Right lobe of liver (tissue), 6 donors: ENCODE measurements around the gene PICALM. TPM values are rescaled to one million over a fixed set of nuclear protein-coding genes. Genes with fewer than 3 reads are reported as not detected.
"Not testable (repeated sequence)": the region's sequence is repeated elsewhere in the genome, so short reads cannot be mapped to it uniquely, and the experiment has no call there.

ENCODE experiments used
- ATAC-seq, 4 donors: fragments of 200-7000 bp; cut with Tn5 transposase; one replicate each; pipeline ENCODE4 v1.9.1; 2020; ENCODE audit warnings: mild to moderate bottlenecking in 4 of 4, moderate library complexity in 4 of 4
- DNase-seq, 3 donors: peaks; one replicate each; pipeline ENCODE4 v3.0.0-alpha.2; 2020
- H3K27ac ChIP-seq, 3 donors: fragments of 200-600 bp; one replicate each; pipeline ENCODE4 v1.8.0; 2022
- H3K27me3 ChIP-seq, 2 donors: fragments of 200-600 bp; one replicate each; pipeline ENCODE4 v1.8.0; 2022
- H3K36me3 ChIP-seq, 4 donors: fragments of 200-600 bp; sonication (generic) in 1 of 4; one replicate each; pipeline versions ENCODE4 v1.5.1 to v1.8.0; 2017 to 2022; ENCODE audit warnings: control low read depth in 1 of 4
- H3K4me1 ChIP-seq, 4 donors: fragments of 200-600 bp; sonication (generic) in 1 of 4; one replicate each; pipeline versions ENCODE4 v1.5.1 to v1.8.0; 2017 to 2022; ENCODE audit warnings: control low read depth in 1 of 4
- H3K4me3 ChIP-seq, 3 donors: fragments of 200-600 bp; one replicate each; pipeline ENCODE4 v1.8.0; 2022
- H3K9me3 ChIP-seq, 4 donors: fragments of 200-600 bp; sonication (generic) in 1 of 4; one replicate each; pipeline versions ENCODE4 v1.5.1 to v1.8.0; 2017 to 2022; ENCODE audit warnings: control low read depth in 1 of 4
- CTCF ChIP-seq, 4 donors: fragments of 200-600 bp in 3 of 4; fragments of 450-650 bp in 1 of 4; IDR thresholded peaks; one replicate each; pipeline versions ENCODE4 v1.5.1 to v1.8.0; 2016 to 2022; ENCODE audit warnings: antibody characterized with exemption in 4 of 4, mild to moderate bottlenecking in 2 of 4
- POLR2A ChIP-seq: fragments of 450-650 bp; IDR thresholded peaks from one replicate; pipeline ENCODE4 v1.6.1; 2017; ENCODE audit warnings: antibody characterized with exemption, mild to moderate bottlenecking
- WGBS: methylation state at CpG from one replicate; pipeline ENCODE4 v1.1.6; 2018; ENCODE audit warnings: low coverage, low lambda C conversion rate; ENCODE audit not compliant: insufficient coverage; ENCODE audit errors: missing lambda C conversion rate; 5-methylcytosine and 5-hydroxymethylcytosine counted together
- intact Hi-C, 2 donors: fragments of 100-400 bp; cut with DNase I; formaldehyde crosslinking; loops; one replicate each; pipeline versions ENCODE4 v1.11.2 to v1.14.1; 2022
- total RNA-seq, 6 experiments: library from RNA; depleted of rRNA in 2 of 6; stranded (reverse); fragments of >200 nt in 2 of 6; fragmentation: NEBNext Ultra II Directional in 3 of 6; extraction: Animal tissue kit (Norgen Biotek cat#: 25700) in 3 of 6; gene quantifications; one replicate each; pipeline versions ENCODE4 v1.1.0 to v1.2.4, GENCODE V29; 2016 to 2023
- donor health status: DM: no; HTN: yes; CAD: no.
- donor health status: DM: no; HTN: no; CAD: no.
- donor health status: DM: no; HTN: no; CAD: no.
- donor health status: DM: no; HTN: yes; CAD: no.
- donor health status: DM: no; HTN: yes; CAD: no.

Gene PICALM
- total RNA-seq, 6 experiments from 2014 or later, result 84.1 to 137 (median 97.6) TPM

- ATAC-seq (peak; percentile 58 to 83 (median 74)), DNase-seq (peak in 1 of 3 donors; percentile 36)
- Histone ChIP-seq H3K27ac (no peak overlapping the region), H3K4me1 (peaks cover 0 to 32% (median 4%) of the 10 kb centered on the region in 4 donors), H3K27me3 (no peaks in the 10 kb centered on the region), H3K36me3 (no peaks in the 10 kb centered on the region), H3K9me3 (no peaks in the 10 kb centered on the region), H3K4me3 (peak overlapping the region in 1 of 3 donors; percentile 17)
- WGBS, result 33% methylated on average over 11 of the region's 11 CpGs
- intact Hi-C loops, result no loop called here
- no peak for TF ChIP-seq POLR2A
- TF ChIP-seq CTCF (IDR thresholded peaks at IDR 0.05), result no peak
Measured at GRCh38 chr11:85930879-85931366, 138.0 kb downstream of the PICALM start.

- H3K36me3 ChIP-seq, H3K27ac ChIP-seq, intact Hi-C loops, DNase-seq, H3K9me3 ChIP-seq, H3K27me3 ChIP-seq, H3K4me3 ChIP-seq: not testable (repeated sequence)
- peak in 1 of 4 donors; percentile 30 for ATAC-seq
- 52% methylated on average over 2 of the region's 2 CpGs for WGBS
- peaks cover 0 to 27% (median 4%) of the 10 kb centered on the region in 4 donors for H3K4me1 ChIP-seq
Measured at GRCh38 chr11:85926653-85927214, 142.2 kb downstream of the PICALM start.

- Histone ChIP-seq H3K27ac (no peak overlapping the region), H3K4me1 (peaks cover 0 to 17% (median 4%) of the 10 kb centered on the region in 4 donors), H3K27me3 (no peaks in the 10 kb centered on the region), H3K4me3 (no peak overlapping the region), H3K36me3 (no peaks in the 10 kb centered on the region), H3K9me3 (no peaks in the 10 kb centered on the region)
- ATAC-seq (no peak), DNase-seq (no peak)
- no peak for TF ChIP-seq POLR2A
- TF ChIP-seq CTCF (IDR thresholded peaks at IDR 0.05), result no peak
- intact Hi-C loops, result no loop called here
- no CpG with 5 or more reads among the region's 1 CpG for WGBS
Measured at GRCh38 chr11:85923455-85923854, 145.4 kb downstream of the PICALM start.

GRCh38 chr11:85922367-85922766, 146.5 kb downstream of the PICALM start:
- no peak overlapping the region for H3K27ac ChIP-seq
- intact Hi-C loops, result no loop called here
- no peaks in the 10 kb centered on the region for H3K27me3 ChIP-seq
- DNase-seq (no peak), ATAC-seq (no peak)
- peaks cover 0 to 9% (median 3%) of the 10 kb centered on the region in 4 donors for H3K4me1 ChIP-seq
- H3K36me3 ChIP-seq, result no peaks in the 10 kb centered on the region
- H3K4me3 ChIP-seq, result no peak overlapping the region
- TF ChIP-seq CTCF (IDR thresholded peaks at IDR 0.05) (no peak), POLR2A (no peak)
- 100% methylated on average over 1 of the region's 1 CpG for WGBS
- no peaks in the 10 kb centered on the region for H3K9me3 ChIP-seq

- TF ChIP-seq POLR2A (no peak), CTCF (IDR thresholded peaks at IDR 0.05) (no peak)
- no peaks in the 10 kb centered on the region for H3K27me3 ChIP-seq
- intact Hi-C loops, result no loop called here
- no peaks in the 10 kb centered on the region for H3K4me1 ChIP-seq
- no peaks in the 10 kb centered on the region for H3K9me3 ChIP-seq
- WGBS, result 61% methylated on average over 4 of the region's 4 CpGs
- H3K36me3 ChIP-seq, result no peaks in the 10 kb centered on the region
- no peak overlapping the region for H3K27ac ChIP-seq
- H3K4me3 ChIP-seq, result no peak overlapping the region
- DNase-seq, result no peak
- ATAC-seq, result no peak
Measured at GRCh38 chr11:85918910-85919794, 149.7 kb downstream of the PICALM start.
